HCT116 (cell line): Measurements from ENCODE around the gene PIM1.

Experiments
- CTCF ChIP-seq, 3 experiments: fragments of 200-600 bp in 1 of 3; sonication (generic) in 1 of 3; IDR thresholded peaks in 2 of 3; conservative IDR thresholded peaks in 1 of 3; 2 replicates each; pipeline ENCODE4 v1.5.1; 2012 to 2017; ENCODE audit warnings: low read depth in 2 of 3, low read length in 2 of 3, antibody characterized with exemption in 1 of 3, borderline replicate concordance in 1 of 3, control low read depth in 1 of 3, mild to moderate bottlenecking in 1 of 3, mixed read lengths in 1 of 3, mixed run types in 1 of 3, moderate library complexity in 1 of 3; ENCODE audit not compliant: insufficient read depth in 1 of 3
- EZH2 ChIP-seq: fragments of 200-600 bp; sonication (generic); IDR thresholded peaks from 2 replicates; pipeline ENCODE4 v1.6.1; 2017; ENCODE audit warnings: antibody characterized with exemption, mixed run types
- JUND ChIP-seq: IDR thresholded peaks from 2 replicates; pipeline ENCODE4 v1.6.1; 2012
- MAX ChIP-seq: IDR thresholded peaks from 2 replicates; pipeline ENCODE4 v1.6.1; 2012
- POLR2A ChIP-seq: IDR thresholded peaks from 2 replicates; pipeline ENCODE4 v1.7.0; 2011; ENCODE audit warnings: borderline replicate concordance; ENCODE audit not compliant: insufficient read depth, insufficient read length; ENCODE audit errors: extremely low read depth
- POLR2AphosphoS5 ChIP-seq: IDR thresholded peaks from 2 replicates; pipeline ENCODE4 v1.6.1; 2011; ENCODE audit warnings: mild to moderate bottlenecking, low read depth, low read length, moderate library complexity
- SIN3A ChIP-seq: IDR thresholded peaks from 2 replicates; pipeline ENCODE4 v1.6.1; 2012; ENCODE audit warnings: low read depth

- TF ChIP-seq POLR2A: no peak
- no peak for TF ChIP-seq EZH2
- TF ChIP-seq CTCF (IDR thresholded peaks at IDR 0.05 in 2 of 3, conservative IDR thresholded peaks at IDR 0.05 in 1 of 3; ENCODE audit: borderline replicate concordance in 1 of 3, insufficient read depth in 1 of 3, low read depth in 2 of 3, low read length in 2 of 3): no peak
- TF ChIP-seq JUND: no peak
- TF ChIP-seq POLR2AphosphoS5: no peak
- no peak for TF ChIP-seq SIN3A
- TF ChIP-seq MAX: no peak
Measured at GRCh38 chr6:37192666-37193065, 22.7 kb downstream of the PIM1 start.
